ENCODE measurements around the gene SYMPK.

The SYMPK gene

GRCh38 chr19:45824531-45825262, 38.2 kb downstream of the SYMPK start:
- DNase-seq, result no peak

GRCh38 chr19:45824041-45824471, 38.9 kb downstream of the SYMPK start:
- no peak for DNase-seq

GRCh38 chr19:45823182-45823581, 39.8 kb downstream of the SYMPK start:
- no peak for DNase-seq

- DNase-seq, result no peak
These were observed 40.2 kb downstream of the SYMPK start for GRCh38 chr19:45822716-45823115.

- DNase-seq, result no peak
These were observed 41.4 kb downstream of the SYMPK start for GRCh38 chr19:45821570-45821969.

GRCh38 chr19:45821103-45821521, 41.8 kb downstream of the SYMPK start:
- DNase-seq, result no peak

GRCh38 chr19:45820413-45821102, 42.4 kb downstream of the SYMPK start:
- DNase-seq, result no peak

- DNase-seq, result no peak
These were observed 43.2 kb downstream of the SYMPK start for GRCh38 chr19:45819769-45820168.

GRCh38 chr19:45817725-45818301, 45.1 kb downstream of the SYMPK start:
- no peak for DNase-seq

- DNase-seq, result peak; percentile 93 to 96
These were observed 45.8 kb downstream of the SYMPK start for GRCh38 chr19:45817010-45817724.

- DNase-seq, result no peak
These were observed 46.5 kb downstream of the SYMPK start for GRCh38 chr19:45816236-45817009.

- DNase-seq, result no peak
These were observed 47.3 kb downstream of the SYMPK start for GRCh38 chr19:45815481-45816216.

- no peak for DNase-seq
These were observed 48.0 kb downstream of the SYMPK start, which contains the start of gene RSPH6A for GRCh38 chr19:45814851-45815480. TSS of gene RSPH6A (minus strand) at chr19:45815308. CDS start at chr19:45815176, 132 bp downstream.

GRCh38 chr19:45814166-45814780, 48.7 kb downstream of the SYMPK start:
- DNase-seq, result no peak

- no peak for DNase-seq
These were observed 50.6 kb downstream of the SYMPK start for GRCh38 chr19:45812297-45812696.

GRCh38 chr19:45809643-45810159, 53.2 kb downstream of the SYMPK start:
- DNase-seq, result no peak

GRCh38 chr19:45805719-45806118, 57.2 kb downstream of the SYMPK start:
- DNase-seq, result no peak

GRCh38 chr19:45804959-45805230, 58.1 kb downstream of the SYMPK start:
- no peak for DNase-seq

GRCh38 chr19:45804140-45804958, 58.6 kb downstream of the SYMPK start:
- no peak for DNase-seq
